HG03432 (cell line): Measurements from ENCODE around the gene GALK1.

Experiments used
- ATAC-seq: cut with Tn5 transposase; IDR thresholded peaks from one replicate; pipeline ENCODE4 v1.9.1; 2021; ENCODE audit warnings: mild to moderate bottlenecking, moderate library complexity; ENCODE audit not compliant: unreplicated experiment

GALK1 gene

GRCh38 chr17:75751676-75752404, 13.2 kb downstream of the GALK1 start:
- ATAC-seq, result no peak

- ATAC-seq, result no peak
Observed at GRCh38 chr17:75750661-75751423, 14.2 kb downstream of the GALK1 start.

DNA sequence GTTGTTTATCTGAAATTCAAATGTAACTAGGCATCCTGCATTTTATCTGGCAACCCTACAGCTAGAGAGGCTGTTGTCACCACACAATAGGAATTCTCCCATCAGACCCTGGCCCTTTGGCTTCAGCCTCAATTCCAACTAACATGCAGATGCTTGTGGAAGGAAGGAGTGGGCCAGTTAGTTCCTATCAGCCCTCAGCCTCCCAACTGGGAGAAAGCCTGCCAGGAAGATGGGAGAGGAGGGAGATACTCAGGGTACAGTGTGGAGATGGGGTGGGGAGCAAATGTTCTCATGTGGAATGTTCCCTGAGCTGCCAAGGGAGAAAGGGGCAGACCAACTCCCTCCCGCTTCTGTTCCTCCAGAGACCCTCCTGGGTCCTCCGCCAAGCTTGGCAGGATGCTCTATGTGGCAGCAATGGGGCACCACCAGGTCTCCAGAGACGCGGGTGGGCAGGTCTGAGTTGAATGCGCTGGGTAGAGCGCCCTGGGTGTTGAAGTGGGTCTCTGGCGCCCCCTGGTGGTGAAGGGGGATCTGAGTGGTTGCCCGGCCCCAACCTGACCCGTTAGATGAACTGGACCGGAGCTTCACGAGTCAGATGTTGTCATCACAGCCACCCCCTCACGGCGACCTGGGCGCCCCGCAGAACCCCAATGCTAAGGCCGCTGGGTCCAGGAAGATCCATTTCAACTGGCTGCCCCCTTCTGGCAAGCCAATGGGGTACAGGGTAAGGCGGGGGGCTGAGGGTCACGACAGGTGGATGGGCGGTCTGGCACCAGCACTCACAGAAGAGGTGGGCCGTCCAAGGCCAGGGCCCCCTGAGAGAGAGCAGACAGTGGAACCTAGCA, 15.2 kb downstream of the GALK1 start:
- no peak for ATAC-seq

DNA sequence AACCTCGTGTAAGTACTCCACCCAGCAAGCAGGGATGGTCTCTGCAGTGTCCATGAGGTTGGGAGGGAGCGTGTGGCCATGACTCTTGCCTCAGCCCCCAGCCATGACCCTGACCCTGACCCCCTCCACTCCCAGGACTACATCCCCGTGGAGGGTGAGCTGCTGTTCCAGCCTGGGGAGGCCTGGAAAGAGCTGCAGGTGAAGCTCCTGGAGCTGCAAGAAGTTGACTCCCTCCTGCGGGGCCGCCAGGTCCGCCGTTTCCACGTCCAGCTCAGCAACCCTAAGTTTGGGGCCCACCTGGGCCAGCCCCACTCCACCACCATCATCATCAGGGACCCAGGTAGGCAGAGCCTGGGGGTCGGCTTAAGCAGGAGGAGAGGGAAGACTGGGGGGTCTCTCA, 16.3 kb downstream of the GALK1 start:
- ATAC-seq, result no peak

DNA sequence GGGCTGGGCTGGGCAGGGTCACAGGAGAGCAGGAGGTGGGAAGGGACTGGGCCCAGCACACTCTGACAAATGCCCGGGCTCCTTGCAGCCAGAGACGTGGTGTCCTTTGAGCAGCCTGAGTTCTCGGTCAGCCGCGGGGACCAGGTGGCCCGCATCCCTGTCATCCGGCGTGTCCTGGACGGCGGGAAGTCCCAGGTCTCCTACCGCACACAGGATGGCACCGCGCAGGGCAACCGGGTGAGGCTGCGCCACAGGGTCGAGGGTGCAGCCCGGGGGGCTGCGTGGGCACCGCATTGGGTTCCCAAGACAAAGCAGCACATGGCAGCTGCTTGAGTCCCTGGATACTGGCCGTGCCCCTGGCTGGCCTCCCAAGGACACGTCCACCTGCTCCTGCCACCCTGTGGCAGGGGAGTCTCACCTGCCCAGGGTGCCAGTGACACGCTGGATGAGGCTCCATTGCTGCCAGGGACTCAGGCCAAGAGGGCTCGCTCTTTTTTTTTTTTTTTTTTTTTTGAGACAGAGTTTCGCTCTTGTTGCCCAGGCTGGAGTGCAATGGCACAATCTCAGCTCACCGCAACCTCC, 21.3 kb downstream of the GALK1 start:
- ATAC-seq, result no peak

- no peak for ATAC-seq
Observed at GRCh38 chr17:75742337-75742736, 22.7 kb downstream of the GALK1 start.

DNA sequence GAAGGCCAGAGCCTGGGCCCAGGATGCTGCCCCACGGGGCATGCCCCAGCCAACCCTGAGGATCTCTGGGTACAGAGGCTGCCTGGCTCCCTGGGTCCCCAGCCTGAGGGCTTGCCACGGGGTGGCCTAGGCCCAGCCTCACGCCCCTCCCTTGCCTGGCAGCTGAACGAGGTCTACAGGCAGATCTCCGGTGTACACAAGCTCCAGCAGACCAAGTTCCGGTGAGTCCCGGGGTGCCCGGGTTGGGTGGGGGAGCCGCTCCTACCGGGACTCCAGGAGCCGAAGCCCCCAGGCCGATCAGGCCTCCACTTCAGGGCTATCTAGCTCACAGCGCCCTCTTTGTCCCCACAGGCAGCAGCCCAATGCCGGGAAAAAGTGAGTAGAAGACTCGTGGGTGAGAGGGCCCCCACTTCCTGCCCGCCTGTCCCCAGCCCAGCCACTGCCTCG, 24.3 kb downstream of the GALK1 start:
- ATAC-seq, result no peak

DNA sequence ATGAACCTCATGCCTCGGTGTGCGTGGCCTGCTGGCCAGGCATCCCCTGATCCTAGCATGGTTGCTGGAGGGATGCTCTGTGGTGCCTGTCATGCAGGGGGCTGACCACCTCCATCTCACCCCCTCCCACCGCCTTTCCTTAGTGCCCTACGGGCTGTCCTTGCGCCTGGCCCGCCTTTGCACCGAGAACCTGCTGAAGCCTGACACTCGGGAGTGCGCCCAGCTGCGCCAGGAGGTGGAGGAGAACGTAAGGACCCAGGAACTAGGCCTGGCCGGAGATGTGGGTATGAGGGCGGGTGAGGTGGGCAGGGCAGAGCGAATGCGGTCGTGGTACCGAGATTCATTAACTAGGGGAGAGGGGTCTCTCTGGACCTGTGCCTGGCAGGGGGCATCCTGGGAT, 24.8 kb downstream of the GALK1 start:
- ATAC-seq, result no peak

DNA sequence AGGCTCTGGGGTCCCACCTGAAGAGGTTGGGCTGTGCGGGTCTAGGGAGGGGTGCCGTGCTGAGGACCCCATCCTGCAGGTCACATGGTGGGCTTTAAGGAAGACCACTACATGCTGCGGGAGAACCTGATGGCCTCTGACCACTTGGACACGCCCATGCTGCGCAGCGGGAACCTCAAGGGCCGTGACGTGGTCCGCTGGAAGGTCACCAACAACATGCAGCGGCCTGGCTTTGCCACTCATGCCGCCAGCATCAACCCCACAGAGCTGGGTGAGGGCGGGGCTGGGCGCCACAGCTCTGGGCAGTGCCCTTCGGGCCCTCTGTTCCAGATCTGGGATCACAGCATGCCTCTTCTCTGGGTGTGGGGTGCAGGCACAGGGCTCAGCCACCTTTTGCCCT, 25.2 kb downstream of the GALK1 start:
- ATAC-seq, result no peak

DNA sequence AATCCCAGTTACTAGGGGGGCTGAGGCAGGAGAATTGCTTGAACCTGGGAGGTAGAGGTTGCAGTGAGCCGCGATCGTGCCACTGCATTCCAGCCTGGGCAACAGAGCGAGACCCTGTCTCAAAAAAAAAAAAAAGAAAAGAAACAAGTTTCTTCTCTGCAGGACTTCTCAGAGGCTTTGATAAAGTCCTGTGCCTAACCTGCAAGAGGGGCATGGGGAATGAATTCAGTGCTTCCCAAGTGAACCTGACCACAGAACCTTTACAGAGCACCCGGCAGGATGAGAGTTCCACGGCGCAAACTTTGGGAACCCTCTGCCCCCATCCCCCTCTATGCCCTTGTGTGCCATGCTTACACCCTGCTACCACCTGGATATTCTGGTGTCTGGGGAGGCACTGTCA, 25.8 kb downstream of the GALK1 start:
- ATAC-seq, result no peak

DNA sequence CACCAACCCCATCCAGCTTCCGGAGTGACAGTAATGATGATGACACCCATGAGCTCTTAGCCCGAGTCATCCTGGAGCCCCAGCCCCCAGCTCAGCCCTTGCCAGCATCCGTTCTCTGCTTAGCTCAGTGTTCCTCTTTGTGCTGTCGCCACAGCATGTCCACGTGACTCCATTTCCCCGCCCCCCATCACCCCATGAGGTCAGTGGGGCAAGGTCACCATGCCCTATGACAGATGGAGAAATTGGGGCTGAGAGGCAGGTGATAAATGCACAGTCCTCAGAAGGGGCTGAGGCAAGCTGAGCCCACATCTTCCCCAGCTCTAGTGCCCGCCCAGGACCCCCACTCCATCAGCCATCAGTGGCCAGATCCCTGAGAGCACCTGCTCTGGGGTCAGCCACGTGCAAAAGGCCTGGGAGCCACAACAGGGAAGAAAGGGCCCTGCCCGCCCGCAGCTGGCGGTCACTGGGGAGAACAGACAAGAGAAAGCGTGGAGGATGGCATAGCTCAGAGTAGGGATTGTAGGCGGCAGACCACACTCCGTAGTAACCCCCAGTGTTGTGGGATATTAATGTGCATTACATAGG, 26.7 kb downstream of the GALK1 start:
- ATAC-seq, result no peak

DNA sequence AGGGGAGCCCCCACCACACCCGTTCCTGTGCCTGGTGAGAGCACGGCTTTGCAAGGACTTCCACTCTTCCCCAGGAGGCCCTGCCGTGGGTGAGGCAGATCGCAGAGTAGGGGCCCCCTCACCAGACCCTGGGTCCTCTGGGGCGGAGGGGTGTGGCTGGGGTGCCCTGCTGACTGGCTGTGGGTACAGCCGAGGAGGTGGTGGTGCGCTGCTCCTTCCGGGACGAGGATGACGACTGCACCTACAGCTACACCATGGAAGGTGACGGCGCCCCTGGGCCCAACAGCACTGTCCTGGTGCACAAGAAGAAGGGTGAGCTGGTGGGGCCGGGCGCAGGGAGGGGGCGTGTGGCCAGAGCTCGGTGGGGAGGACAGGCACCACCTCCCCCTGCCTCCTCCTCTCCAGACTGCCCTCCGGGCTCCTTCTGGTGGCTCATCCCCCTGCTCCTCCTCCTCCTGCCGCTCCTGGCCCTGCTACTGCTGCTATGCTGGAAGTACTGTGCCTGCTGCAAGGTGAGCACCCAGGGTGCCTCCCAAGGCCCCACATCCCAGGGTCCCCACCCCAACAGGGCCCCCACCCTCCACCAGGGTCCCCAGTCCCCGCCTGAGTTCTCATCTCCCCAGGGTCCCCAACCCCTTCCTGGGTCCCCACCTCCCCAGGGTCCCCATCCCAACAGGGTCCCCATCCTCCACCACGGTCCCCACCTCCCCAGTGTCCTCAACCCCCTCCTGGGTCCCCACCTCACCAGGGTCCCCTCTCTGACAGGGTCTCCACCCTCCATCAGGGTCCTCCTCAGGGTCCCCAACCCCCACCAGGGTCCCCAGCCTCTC, 27.6 kb downstream of the GALK1 start:
- no peak for ATAC-seq

DNA sequence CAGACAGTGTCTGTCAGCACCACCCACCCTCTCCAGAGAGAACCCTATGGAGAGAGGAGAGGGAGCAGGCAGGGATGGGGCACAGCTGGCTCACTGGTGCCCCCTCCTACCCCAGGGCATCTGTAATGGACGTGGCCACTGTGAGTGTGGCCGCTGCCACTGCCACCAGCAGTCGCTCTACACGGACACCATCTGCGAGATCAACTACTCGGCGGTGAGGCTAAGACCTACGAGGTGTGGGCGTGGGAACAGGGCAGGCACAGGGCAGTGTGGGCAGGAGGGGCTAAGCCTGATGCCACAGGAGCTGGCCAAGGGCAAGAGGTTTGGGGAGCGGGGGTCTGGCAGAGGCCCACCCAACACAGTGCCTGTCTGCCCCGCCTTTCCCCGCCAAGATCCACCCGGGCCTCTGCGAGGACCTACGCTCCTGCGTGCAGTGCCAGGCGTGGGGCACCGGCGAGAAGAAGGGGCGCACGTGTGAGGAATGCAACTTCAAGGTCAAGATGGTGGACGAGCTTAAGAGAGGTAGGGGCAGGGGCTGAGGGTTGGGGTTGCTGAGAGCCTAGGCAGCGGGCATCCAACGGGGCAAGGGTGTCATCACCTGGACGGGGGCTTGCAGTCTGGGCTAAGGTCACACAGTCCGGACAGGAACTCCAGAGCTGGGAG, 28.7 kb downstream of the GALK1 start:
- no peak for ATAC-seq

GRCh38 chr17:75734674-75735294, 30.2 kb downstream of the GALK1 start:
- no peak for ATAC-seq

DNA sequence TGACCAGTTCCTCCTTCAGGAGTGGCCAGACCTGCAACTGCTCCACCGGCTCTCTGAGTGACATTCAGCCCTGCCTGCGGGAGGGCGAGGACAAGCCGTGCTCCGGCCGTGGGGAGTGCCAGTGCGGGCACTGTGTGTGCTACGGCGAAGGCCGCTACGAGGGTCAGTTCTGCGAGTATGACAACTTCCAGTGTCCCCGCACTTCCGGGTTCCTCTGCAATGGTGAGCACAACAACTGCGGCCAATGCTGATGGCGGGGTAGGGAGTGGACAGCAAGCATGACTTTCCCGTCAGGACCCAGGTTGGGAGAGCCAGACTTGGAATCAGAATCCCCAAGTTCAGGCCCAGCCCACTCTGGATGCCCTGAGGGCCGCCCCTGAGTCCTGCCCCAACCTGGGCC, 31.5 kb downstream of the GALK1 start:
- no peak for ATAC-seq

GRCh38 chr17:75731716-75732498, 33.1 kb downstream of the GALK1 start:
- ATAC-seq, result no peak

GRCh38 chr17:75731086-75731715, 33.8 kb downstream of the GALK1 start:
- no peak for ATAC-seq

DNA sequence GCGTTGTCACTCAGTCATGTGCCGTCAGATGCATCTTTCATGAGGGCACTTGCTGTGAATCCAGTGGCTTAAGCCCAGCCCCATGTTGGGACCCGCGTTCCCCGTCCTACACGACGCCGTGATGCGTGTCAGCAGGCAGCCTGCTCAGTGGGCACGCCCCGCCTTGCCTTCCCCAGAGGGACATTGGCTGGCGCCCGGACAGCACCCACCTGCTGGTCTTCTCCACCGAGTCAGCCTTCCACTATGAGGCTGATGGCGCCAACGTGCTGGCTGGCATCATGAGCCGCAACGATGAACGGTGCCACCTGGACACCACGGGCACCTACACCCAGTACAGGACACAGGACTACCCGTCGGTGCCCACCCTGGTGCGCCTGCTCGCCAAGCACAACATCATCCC, 34.9 kb downstream of the GALK1 start:
- no peak for ATAC-seq
